Stimulated activated CD8-positive, alpha-beta memory T cell treated with anti-CD3 and anti-CD28 coated beads, Interleukin-4, amount 100 ng/mL, for 4 hours (primary cell): Measurements from ENCODE around the gene NPTN.
"Not testable (repeated sequence)": the region's sequence is repeated elsewhere in the genome, so short reads cannot be mapped to it uniquely, and the experiment has no call there.

Source experiments
- DNase-seq, 2 donors: peaks; one replicate each; pipeline ENCODE4 v3.0.0-alpha.2; 2020; ENCODE audit warnings: low read depth in 2 of 2, low spot score in 1 of 2

The NPTN gene

DNA sequence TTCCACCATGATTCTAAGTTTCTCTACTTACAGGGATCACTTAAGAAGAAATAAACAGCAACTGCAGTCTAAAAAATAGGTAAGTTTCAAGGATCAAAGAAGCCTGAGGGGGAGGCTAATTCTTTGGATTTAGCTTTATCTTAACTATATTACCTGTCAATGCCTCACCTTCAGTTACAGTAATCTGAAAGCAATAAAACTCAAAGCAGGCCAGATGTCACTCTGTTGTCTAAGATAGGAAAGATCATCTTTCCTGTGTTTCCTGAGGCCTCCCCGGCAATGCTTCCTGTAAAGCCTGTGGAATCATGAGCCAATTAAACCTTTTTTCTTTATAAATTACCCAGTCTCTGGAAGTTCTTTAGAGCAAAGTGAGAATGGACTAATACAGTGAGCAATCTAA, 60.2 kb downstream of the NPTN start:
- no peak for DNase-seq

DNA sequence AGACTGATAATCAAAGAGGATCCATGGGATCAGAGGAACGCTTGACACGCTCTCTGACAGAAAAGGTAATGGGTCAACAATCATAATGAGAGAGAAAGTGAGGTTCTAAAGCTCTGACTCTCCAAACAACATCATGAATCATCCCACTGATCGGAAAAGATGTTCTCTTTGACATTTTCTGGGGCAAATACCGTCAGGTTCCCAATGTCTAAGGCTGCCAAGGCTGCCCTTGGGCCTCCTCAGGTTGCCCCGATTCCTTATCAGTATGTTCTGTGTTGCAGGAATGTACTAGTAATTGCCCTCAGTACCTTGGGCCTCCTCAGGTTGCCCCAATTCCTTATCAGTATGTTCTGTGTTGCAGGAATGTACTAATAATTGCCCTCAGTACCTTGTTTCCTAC, 60.9 kb downstream of the NPTN start:
- DNase-seq, result no peak

DNA sequence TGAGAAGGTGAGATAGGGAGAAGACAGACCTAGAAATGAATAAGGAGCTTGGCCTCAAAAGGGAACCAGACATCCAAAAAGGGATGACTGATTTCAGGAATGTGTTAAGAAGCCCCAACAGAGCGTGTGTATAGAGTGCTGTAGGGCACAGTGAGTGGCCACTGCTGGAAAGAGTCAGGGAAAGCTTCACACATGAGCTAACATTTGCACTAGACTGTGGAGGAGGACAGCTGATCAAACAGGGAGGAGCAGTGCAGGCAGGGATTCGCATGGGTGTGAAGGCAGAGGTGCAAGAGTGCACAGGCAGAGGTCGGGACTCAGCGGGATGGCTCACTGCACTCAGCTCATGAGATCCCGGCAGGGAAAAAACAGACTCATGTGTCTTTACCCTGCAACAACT, 61.8 kb downstream of the NPTN start:
- no peak for DNase-seq

DNA sequence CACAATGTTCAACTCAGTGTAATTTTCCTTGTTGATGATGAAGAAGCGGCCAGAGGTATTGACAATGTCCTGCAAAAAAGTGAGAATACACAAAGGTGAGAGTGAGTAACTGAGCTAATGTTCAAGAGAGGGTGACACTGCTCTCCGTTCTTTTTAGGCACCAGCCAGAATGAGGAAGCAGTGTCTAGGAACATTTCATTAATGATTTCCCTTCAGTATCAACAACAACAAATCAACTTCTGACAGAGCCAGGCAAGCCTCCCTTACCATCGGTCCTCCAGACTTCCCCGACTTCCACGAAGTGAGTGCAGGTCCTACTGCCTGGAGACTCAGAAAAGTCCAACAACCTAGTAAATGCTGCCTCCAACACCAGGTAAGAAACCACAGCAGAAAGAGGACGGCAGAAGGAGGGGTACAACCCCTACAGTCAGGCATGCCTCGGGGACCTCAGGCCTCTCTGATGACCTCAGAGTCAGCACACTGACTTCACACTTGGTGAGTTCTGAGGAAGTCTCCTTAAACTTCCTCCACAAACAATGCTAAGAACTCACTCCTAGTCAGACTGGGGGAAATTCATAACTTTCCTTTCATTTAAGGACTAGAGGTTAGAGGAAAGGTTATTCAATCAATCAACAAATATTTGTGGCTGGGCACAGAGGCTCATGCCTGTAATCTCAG, 62.7 kb downstream of the NPTN start:
- no peak for DNase-seq

DNA sequence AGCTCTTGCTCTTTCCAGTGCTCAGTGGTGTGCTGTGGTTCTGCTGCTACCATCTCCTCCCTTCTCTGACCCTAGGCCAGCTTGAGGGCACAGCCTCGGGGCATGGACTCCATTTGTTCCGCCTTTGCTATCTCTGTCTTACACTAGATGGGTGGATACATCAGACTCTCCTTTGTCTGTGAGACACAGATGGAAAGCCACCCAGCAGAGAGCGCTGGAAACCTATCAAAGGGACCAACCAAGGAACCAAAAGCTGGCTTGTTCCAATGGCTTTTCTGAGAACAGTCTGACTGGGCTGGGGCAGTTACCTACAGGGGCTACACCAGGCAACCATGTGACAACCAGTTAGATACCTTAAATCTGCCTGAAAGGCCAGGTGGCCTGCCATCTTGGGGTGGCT, 63.8 kb downstream of the NPTN start:
- no peak for DNase-seq

DNA sequence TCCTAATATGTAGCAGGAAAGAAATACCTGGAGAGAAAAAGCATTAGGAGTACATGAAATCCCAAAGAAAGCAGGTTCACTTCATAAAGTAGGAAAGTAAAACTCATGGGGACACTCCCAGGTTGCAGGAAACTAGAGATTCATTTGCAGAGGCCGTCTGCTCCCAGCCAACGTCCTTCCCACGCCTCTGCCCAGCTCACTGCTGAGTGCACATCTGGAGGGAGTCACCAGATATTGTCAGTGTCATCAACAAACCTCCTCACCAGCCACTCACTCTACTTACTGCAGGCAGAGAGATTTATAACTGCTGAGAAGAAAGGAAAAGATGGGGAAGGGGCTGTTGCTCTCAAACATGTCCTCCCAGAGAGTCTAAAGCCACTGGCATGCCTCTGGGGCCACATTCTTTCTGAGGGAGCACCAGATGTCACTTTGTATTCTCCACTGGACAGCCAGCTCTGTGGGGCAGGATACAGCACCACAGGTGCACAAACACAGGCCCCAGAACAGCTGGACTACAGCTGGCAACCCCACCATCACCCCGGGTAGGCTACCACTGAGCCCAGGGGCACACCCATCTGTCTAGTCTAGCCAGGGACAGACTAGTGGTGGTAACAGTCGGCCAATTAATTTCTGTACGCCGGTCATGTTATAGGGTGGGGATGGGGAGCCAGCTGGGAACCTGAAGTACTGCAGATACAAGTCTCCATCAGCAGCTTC, 64.5 kb downstream of the NPTN start:
- DNase-seq, result no peak

DNA sequence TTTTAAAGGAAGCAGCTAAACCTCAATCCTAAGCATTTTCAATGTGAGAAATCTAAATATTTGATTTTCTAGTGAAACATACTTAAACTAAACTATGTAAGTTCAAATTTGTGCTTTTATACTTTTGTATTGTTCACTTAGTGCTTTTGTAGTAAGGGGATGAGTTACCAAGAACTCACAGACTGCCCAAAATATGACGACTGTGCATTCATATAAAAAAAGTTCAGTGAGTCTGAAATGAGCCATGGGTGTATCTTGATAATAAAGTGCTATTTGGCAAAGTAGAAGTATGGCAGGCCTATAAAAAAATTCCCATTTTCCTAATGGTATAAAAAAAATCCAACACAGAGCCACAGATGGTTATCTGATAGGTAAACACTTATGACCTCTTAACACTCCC, 66.2 kb downstream of the NPTN start:
- no peak for DNase-seq

DNA sequence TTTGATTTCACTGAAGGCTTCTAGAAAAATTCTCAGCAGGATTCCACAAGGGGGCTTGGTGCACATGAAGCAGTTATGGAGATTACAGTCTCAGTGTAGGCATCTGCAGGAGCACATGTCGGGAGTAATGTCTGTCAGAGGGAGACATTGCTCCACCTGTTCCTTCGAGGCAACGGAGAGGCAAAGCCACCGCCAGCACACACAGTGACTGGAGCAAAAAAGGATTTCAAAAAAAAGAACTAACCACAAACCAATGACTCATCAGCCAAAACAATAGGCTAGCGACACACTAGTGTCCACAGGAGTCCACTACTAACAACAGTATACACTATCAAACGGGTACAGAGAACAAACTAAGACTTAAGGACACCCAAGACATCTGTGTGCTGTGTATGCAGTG, 68.9 kb downstream of the NPTN start:
- DNase-seq, result no peak

DNA sequence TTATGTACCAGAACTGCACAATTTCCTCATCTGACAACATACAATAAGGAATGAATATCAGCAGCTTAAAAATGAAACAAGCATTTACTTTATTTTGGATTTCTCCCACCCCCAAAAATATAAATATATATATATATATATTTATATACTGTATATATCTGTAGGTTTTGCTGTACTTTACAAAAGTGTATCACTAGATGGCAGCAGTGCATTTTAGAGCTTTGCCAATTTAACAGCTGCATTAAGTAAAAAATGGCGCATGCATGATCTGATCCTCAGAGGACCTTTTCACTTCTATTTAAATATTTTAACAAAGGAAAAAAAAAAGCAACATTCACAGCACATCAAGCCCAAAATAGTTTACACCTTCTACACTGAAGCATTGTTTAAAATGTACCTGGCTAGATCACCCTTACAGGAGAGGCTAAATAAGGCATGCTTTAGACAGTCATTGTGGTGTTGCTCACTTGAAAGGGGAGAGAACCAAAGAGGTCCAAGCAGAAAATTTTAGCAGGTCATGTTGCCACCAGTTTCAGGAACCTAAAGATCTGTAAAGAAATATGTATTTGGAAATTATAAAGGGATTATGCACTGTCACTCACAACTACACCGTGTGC, 72.6 kb downstream of the NPTN start:
- DNase-seq, result no peak

DNA sequence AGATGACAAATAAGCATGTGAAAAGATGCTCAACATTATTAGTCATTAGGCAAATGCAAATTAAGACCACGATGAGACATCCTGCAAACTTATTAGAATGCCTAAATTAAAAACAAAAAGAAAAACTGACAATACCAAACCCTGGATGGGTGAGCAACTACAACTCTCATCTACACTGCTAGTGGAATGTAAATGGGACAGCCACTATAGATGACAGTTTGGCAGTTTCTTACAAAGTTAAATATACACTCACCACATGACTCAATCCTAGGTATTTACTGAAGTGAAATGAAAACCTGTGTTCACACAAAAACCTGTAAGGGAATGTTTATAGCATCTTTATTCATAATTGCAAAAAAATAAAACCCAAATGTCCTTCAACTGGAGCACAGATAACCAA, 74.7 kb downstream of the NPTN start:
- DNase-seq, result no peak

DNA sequence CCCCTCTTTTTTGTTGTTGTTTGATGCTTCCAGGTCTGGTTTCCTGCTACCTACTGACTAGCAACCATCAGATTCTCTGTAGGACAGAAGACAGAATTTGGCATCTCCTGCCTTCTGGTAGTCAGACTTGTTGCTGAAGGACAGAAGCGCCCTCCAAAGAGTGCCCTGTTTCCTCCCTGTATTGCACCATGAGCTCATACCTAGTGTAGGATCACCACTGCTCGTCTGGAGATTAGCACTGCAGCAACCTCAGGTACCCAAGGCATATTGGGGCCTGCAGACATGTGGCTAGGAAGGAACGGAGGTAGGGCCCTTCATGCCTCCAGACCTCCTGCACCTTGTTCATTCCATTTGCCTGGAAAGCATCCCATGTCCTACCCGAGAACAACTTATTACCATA, 78.1 kb downstream of the NPTN start:
- no peak for DNase-seq

DNA sequence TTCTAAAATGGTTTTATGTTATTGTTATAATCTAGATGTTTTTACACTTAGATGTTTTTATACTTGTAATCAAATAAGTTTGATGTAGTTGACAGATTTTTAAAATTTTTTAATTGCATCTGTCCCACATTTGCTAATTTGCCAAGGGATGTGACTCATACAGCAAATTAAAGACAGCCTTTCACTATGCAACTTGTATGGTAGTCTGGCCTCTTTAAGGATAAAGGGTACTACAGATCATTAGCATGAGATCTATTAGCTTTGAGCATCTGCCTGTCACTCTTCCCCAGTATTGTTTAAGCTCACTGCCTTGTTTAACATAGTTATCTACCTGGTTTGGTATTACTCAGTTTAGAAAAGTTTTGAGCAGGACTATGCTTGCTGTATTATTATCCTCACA, 83.0 kb downstream of the NPTN start:
- no peak for DNase-seq

DNA sequence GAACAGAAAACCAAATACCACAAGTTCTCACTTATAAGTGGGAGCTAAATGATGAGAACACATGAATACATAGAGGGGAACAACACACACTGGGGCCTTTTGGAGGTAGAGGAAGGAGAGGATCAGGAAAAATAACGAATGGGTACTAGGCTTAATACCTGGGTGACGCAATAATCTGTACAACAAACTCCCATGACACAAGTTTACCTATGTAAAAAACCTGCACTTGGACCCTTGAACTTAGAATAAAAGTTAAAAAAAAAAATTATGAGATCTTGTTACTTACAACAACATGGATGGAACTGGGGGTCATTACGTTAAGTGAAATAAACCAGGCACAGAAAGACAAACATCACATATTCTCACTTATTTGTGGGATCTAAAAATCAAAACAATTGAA, 84.3 kb downstream of the NPTN start:
- not testable (repeated sequence) for DNase-seq

DNA sequence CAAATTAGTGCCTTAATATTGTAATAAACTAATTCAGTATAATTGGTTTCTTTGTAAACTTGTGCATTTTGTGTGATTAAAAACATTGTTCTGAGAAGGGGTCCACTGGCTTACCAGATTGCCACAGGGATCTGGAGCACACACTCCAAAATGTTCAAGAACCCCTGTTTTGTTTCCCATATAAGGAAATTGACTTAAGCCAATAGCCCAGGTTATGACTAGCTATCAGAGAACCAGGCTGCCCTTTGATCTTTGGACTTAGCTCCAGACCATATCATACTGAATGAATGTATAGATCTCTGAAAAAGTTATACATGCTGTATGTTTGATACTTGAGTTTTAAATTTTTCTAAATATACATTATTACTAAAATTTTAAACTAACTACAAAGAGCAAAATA, 91.7 kb downstream of the NPTN start:
- no peak for DNase-seq

DNA sequence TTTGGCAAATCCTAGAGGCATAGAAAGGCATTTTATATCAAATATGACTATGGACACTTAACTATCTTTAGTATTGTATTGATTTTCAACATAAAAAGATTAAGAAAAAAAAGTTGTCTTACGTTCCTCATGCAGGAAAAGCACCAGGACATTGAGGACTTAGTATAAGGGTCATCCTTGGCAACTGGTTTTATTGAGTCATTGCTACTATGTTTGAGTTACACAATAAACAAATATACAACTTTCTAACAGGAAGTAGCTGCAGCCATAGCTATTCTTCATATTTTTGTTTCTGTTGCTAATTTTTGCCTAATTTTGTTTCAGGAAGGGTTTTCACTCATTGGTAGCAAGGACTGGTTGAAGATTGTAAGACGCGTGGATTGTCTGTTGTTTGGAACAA, 93.0 kb downstream of the NPTN start:
- no peak for DNase-seq

DNA sequence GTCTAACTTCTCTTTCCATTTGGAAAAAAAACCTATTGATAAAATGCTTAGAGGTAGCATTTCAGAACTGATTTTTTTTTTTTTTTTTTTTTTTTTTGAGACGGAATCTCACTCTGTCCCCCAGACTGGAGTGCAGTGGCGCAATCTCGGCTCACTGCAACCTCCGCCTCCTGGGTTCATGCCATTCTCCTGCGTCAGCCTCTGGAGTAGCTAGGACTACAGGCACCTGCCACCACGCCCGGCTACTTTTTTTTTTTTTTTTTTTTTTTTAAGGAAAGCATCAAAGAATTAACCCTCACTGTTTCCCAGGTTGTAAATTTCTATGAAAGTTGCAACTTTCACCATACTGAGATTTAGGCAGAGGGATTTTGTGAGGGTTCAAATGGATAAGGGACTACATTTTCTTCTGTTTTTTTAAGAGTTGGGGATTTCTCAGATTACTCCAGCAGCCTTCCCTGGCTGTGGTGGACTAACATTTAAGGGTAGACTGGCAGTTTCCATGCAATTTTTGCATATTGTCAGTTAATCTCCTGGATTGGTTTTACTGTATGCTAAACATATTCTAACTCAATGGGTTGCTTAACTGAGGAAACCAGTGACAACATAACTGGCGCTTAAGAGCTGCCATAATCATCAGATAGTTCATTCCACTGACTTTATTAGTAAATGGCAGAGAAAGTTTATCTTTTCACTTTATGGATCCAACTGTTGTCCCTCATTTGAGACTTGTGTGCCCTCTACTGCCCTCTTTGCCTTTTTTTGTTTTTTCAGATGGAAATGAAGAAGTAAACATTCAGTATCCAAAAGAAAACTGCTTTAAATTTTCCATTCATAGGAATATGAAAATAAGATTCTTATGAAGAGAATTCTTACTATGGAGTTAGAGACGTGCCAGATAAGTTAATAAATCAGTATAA, 93.7 kb downstream of the NPTN start:
- no peak for DNase-seq

DNA sequence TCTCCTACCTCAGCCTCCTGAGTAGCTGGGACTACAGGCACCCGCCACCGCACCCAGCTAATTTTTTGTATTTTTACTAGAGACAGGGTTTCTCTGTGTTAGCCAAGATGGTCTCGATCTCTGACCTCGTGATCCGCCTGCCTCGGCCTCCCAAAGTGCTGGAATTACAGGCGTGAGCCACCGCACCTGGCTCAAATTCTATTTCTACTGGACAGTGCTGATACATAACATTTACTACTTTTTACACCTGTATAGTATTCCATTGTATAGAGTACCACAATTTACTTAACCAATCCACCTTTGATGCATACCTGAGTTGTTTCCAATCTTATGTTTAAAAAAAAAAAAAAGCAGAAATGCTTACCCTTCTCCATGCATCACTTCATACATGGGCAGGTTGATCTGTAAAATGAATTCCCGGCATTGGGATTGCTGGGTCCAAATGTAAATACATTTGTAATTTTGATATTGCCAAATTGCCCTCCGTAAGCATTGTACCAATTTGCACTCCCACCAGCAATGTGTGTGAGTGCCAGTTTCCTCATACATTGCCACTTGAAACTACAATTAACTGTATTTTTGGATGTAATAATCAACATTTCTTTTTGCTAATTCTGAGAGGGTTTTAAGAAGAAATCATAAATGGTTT, 94.5 kb downstream of the NPTN start:
- no peak for DNase-seq

DNA sequence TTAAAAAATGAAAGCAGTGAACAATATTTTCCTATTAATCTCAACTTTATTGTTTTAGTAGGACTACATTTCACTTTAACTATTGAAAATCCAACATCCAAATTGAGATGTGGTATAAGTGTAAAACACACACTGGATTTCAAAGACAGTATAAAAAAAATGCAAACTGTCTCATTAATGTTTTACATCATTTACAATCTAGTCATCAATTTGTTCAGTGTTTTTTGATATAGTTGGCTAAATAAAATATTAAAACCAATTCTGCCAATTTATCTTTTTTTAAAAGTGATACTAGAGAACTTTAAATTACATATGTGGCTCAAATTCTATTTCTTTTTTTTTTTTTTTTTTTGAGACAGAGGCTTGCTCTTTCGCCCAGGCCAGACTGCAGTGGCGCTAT, 95.1 kb downstream of the NPTN start:
- DNase-seq, result no peak

DNA sequence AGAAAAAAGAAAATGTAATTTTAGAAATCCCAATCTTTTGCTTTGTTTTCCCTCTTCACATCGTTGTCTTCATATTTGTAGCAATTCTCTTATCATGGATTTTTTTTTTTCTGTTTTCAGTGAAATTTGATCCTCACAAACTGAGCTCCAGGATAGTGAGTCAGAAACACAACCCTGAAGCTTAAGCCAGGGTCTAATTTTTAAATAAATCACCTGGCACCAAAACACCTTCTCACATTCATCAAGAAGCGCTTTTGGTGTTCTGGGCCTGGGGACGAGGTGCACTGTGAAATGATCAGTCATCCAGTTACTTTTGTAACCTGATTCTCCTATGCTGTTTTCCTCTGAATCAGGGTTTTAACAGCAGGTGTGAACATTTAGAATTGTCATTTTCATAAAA, 102.5 kb downstream of the NPTN start:
- no peak for DNase-seq

DNA sequence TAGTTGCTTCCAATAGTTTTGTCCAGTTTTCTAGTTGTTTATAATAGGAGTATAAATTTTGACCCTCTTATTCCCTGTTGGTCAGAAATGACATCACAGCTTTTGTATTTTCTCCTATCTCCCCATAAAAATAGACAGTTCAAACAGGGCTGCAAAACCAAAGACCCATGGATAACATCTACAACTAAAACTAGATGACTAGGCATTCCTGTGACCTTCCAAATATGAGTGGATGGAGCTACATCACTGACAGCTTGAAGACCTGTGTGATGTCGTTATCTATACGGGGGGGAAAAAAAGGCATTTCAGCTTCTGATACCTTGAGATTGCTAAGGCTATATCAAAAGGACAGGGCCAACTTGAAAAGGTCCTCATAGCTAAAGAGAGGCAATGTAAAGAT, 105.6 kb downstream of the NPTN start:
- no peak for DNase-seq

DNA sequence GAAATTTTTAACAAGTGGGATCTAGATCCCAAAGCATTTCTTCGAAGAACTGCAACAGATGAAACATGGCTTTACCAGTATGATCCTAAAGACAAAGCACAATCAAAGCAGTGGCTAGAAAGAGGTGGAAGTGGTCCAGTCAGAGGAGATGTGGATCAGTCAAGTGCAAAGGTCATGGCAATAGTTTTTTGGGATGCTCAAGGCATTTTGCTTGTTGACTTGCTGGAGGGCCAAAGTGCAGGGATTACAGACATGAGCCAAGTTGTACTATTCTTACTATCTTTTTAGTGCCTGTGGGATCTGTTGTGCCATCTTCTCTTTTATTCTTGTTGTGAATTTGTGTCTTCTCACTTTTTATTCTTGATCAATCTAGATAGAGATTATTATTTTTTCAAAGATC, 108.3 kb downstream of the NPTN start:
- DNase-seq, result no peak
